HG02885 (cell line): ENCODE results near the gene TMEM171.

Experiments
- ATAC-seq: cut with Tn5 transposase; IDR thresholded peaks from one replicate; pipeline ENCODE4 v1.9.1; 2021; ENCODE audit warnings: mild to moderate bottlenecking; ENCODE audit not compliant: unreplicated experiment, poor library complexity

The TMEM171 gene

DNA sequence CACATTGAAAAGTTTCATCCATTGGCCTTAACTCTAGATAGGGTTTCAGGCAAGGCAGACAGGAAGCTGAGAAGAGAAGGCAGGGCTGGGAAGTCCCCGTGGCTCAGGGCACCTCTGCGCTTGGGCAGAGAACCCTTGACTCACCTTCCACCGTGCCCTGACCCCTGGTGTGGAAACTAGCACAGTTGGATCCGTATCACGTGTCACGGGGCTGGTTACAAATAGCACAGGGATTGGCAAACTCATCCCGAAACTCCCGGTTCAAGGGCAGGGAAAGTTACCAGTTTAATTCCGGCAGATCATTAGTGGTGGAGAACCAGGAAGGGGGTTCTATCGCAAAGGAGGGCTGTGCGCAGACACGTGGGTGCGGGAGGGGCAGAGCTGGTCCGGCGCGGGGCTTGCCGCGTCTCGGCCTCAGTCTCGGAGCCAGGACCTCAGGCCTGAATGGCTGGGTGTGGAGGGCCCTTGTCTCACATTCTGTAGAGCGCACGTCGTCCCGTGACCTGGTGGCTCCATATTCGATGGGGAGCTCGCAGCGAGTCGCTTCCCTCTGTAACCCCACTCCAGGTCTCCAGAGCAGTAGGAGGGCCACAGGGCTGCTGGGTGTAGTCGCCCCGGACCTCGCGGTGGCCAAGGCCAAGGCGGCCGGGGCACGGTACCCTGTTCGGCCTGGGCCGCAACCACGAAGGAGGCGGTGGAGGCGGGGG lies 771 bp upstream of the TMEM171 start:
- no peak for ATAC-seq

DNA sequence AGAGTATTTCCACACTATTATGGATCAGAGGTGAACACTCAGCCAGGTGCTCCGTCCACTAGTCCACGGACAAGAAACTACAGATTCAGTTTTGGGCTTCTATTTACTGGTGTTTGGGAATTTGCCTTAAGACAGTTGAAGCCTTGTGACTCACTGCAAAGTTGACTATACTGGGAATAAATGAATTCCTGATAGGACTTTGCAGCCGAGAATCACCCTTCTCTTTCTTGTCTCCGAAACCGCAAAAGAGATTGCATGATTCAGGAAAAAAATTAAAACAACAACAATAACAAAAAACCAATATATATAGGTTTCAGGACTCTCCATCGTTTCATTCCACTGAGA lies 716 bp downstream of the TMEM171 start:
- ATAC-seq = no peak

DNA sequence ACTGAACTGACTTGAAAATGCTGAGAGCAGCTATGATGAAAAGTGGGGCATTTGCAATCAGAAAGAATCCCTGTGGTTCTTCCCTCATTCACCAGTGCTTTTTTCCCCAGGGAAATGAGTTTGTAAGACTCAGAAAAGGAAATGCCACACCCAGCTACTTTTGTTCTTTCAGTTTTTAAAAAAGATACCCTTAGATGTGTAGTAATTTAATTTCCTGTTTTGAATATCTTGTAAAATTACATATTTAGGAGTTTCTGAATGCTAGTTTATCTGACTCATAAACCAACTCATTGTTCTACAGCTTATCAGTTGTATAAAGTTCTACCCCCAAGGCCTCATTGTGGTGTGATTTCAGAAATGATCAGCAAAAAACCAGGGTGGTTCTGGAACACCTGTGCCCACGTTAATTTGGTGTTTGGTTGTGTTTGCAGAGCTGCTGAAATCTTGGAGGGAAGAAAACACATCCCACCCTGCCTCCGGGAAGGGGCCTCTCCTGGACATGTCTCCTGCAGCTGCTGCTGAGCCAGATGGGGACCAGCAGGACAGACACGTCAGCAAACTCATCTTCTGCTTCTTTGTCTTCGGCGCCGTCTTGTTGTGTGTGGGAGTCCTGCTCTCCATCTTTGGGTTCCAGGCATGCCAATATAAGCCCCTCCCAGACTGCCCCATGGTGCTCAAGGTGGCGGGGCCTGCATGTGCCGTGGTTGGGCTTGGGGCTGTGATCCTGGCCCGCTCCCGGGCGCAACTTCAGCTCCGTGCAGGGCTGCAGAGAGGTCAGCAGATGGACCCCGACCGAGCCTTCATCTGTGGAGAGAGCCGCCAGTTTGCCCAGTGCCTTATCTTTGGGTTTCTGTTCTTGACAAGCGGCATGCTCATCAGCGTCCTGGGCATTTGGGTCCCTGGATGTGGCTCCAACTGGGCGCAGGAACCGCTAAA lies 2.8 kb downstream of the TMEM171 start:
- ATAC-seq = no peak

DNA sequence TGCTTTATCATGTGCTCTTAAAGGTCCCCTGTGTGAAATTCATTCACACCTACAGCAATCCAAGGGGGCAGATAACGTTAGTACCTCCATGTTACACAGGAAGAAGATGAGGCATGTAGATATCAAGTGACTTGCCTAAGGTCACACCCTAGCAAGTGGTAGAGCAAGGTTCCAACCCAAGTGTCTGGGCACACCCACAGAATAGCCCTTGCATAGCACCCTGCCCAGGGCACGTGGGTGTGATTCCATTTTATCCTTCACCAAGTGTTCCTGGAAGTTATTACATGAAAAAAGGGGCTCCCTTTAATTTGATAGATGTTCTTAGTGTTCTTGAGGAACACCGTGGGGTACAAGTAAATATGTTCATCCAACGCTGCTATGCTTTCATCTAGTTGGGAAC lies 4.9 kb downstream of the TMEM171 start:
- no peak for ATAC-seq

DNA sequence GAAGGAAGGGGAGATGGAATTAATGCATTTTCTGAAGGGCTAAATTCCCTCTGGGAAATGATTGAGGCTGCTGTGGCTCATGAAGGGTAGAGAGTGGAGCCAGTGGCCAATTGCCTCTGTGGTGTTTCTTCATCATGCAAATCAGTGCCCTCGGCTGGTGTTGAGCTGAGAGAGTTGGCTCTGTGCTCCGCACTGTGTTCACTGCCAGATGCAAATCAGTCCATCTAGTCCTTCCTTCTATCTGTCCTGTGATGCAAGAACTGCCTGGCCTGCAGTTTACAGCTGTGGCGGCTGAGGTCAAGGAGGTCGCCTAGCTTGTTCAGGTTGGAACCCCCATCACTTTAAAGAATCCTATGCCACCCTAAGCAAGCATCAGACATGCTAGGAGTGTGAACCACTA lies 6.0 kb downstream of the TMEM171 start:
- ATAC-seq = no peak

DNA sequence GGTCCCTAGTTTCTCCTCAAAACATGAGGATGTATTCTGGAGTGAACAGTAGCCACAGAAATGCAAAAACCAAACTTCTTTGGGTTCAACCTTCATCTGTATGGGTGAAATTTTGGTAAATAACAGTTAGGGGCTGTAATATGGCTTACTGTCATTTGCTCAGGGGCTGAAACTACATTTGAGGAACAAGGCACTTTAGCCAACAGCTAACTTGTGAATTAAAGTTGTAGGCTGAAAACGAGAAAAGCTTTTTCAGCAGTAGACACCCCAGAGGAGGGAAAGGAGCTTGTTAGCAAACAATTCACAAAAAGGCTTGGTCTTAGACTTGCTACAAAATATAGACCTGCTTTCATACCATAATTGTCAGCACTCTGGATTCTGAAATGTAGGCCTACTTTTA lies 6.6 kb downstream of the TMEM171 start:
- no peak for ATAC-seq

DNA sequence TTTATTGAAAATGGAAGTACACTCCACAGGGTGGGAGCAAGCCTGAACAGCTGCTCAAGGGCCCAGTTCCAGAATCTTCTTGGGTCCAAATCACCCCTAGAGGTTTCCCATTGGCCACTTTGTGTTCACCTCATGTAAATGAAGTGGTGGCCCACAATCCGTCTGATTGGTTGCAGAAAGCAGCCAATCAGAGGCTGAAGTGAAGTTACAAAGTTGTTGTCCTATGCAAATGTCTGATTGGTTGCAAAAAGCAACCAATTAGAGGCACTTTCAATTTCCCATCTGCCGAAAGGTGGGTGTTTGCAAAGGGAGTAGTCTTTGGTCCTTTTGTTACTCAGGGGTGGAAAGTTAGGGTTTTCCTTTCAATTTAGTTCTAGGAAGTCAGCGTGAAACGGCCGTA lies 8.8 kb downstream of the TMEM171 start:
- no peak for ATAC-seq

DNA sequence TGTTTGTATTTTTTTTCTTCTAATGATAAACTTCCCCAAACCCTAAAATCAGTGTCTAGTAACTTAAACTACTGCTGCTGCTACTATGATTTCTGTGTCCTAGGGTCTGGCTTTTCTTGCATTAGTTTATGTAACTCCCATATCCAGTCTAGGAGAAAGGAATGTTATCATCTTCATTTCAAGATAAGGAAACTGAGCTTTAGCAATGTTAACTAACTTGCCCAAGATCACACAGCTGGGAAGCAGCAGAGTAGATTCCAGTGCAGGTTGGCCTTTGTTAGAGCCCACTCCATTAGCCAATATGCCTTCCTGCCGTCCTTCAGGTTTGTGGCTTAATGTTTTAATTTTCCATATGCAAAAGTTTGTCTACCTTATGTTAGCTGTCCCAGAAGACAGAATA lies 10.4 kb downstream of the TMEM171 start:
- ATAC-seq = no peak

DNA sequence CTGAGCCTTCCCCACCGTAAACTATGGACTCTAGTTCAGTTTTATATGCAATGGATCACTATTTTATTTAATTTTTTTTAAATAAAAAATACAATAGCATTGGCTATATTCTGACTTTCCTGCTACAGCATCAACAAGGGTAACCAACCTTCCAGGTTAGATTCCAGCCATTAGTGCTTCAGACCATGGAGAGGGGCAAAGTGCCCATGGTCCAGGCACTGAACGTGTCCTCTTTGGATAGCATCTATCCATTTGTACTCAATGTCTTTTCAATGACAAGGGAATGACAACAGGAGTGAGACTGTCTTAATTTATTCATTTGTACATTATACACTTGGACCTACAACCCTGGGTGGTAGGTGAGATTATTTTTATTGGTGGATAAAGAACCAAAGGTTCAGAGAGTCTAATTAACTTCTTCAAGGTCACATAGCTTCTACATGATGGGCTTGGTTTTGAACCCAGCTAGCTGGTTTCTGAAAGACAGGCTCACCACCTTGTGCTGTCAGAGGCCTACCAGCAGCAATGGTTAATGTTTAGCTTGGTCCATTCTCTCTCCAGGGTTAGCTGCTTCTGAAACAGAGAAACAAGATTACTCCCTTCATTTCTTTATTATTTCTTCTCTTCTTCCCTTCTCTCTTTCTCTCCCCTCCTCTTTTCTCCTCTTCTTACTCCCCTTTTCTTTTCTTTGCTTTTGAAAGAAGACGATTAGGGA lies 11.5 kb downstream of the TMEM171 start:
- ATAC-seq = no peak

DNA sequence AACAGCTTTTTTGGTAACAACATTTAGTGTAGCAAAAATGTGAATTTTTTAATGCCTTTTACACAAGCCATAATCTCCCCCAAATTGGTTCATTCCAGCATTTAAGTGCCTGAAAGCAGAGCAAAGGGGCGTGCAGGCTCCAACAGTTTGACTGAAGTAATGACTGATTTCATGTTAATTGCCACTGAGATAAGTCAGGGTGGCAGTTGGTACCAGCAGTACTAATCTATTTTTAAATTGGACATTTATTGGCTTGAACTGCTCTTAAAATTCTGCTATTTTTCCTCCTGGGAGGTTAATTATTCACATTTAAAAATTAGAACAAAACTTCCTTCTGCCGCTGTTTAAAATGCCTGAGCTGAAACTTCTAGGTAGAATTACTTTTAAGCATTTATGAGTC lies 12.4 kb downstream of the TMEM171 start:
- no peak for ATAC-seq

DNA sequence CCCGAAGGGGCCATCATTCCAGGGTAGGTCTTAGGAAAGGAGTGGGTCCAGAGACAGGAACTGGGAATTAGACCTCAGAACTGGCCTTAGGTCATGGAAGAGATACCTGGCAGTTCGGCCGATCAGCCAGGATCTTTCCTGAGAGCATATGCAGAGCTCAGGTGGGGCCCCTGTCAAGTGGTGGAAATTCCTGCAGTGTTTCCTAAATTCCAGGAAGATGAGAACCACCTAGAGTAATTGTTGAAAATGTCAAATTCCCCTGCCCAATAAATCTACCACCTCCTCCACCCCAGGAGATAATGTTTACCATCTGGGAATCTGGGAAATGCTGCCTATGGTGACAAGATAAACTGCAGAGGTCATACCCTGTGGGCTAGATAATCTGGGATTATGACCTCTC lies 14.6 kb downstream of the TMEM171 start:
- no peak for ATAC-seq

DNA sequence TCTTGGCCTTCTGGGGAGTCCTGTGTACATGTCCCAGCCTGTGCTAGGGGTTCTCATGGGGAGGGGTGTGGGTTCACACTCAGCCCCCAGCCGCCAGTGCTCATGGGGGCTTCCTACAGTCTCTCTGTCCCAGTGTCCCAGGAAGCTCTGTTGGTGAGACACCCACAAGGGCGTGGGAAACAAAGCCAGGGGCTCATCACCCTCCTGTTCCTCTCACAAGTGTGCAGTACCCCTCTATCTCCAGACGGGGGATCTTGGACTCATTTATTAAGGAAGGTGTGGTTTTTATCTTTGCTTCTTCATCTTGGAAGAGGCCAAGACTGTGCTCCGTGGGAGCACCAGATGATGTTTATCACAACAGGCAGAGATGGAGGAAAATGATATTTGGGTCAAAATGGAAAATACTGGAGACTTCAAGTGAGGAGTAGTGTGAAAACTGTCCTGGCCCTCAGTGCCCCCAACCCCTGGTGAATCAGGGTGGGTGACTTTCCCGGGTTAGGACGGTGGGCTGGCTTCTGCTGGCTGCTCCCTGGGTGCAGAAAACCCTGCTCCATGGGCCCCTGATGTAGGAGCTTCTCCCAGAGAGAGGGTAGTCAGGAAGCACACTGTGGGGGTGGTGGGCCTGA lies 15.2 kb downstream of the TMEM171 start:
- no peak for ATAC-seq

DNA sequence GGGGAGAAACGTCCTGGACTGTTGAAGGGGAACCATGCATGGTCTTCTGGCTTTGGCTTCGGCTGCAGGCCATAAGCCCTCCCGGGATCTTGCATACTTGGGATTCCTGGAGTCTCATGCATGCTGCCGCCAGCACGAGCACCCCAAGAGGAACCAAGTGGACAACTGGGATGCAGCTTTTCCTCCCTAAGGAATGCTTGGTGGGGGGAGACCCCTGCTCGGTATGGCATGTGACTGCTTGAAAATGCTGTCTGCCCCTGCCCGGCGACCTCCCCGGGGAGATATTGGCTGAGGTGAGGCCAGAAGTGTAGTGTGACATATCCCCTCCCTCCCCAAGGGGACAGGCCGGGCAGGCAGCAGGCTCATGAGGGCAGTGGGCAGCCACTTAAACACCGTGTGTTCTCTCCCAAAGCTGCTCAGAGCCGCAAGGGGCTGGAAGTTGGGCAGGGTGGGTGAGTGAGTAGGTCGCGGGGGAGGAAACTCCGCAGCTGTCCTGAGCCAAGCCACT lies 15.7 kb downstream of the TMEM171 start:
- no peak for ATAC-seq

DNA sequence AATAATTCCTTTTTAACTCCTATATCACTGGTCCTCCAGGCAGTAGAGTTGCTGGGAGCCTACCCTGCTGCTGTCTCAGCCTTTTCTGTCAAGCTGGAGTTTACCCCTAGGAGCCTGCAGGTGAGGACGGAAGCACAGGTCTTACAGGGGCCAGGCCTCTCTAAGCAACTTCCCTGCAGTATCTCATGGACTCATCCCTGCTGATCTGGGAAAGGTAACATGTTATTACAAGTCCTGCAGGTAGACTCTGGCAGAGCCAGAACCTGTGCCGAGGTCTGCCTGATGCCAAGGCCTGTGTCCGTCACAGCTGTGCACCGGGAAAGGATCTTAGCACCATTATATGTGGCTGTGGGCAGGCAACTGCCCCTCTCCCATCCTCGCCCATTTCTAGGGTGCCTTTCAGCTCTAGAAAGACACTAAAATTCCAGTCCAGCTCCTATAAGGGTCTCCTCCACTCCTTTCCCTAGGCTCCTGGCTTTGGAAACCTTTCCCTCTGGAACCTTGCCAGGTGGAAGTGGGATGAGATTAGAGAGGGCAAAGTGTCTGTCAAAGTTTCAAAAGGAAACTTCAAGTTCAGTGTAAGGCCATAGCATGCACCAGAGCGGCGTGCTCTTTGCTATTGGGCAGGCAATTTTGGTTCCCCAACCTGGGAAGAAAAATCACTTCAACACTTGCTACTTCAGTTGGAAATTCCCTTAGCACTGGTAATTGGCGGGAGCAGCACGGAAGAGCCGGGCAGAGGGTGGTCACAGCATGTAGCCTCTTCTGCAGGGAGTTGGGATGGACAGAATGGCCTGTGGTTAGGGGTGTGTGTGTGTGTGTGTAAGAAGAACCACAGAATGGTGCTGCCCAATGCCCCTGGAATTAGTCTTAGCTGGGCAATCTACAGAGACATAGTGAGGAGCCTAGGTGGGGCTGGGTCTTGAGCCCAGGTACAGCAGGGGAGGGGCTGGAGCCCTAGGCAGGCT lies 17.5 kb downstream of the TMEM171 start:
- ATAC-seq = no peak

DNA sequence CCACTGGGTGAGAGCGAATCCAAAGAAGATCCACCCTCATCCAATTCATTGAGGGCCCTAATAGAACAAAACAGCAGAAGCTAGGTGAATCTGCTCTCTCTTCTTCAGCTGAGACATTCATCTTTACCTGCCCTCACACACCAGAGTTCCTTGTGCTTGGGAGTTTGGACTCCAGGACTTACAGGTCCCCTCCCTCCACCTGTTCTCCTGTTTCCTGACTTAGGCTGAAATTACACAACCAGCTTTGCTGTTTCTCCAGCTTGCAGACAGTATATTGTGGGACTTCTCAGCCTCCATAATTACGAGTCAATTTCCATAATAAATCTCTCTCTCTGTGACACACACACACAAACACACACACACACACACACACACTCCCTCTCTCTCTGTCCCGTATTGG lies 19.1 kb downstream of the TMEM171 start:
- no peak for ATAC-seq

DNA sequence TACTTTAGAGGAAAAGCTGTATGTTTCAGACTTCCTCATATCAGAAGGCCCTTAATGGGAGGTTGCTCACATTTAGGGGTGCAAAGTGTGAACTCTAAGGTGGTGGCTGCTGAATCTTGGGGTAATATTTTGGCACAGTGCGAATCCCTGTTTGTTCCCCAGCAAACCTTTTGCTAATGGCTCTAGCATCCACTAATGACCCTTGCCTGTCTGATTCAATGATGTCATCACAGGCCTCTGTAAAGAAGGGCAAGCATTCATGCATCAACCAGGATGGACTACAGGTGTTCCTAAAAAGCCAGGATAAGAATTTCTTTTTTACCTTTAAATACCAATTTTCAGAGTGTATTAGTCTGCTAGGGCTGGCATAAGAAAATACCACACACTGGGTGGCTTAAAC lies 20.4 kb downstream of the TMEM171 start:
- no peak for ATAC-seq

DNA sequence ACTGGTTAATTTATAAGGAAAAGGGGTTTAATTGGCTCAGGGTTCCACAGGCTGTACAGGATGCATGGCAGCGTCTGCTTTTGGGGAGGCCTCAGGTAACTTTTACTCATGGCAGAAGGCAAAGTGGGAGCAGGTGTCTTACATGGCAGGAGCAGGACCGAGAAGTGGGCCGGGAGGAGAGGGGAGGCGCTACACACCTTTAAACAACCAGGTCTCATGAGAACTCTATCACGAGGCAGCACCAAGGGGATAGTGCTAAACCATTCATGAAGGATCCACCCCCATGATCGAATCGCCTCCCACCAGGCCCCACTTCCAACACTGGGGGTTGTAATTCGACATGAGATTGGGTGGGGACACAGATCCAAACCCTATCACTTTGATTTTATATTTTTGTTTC lies 21.7 kb downstream of the TMEM171 start:
- ATAC-seq = no peak

DNA sequence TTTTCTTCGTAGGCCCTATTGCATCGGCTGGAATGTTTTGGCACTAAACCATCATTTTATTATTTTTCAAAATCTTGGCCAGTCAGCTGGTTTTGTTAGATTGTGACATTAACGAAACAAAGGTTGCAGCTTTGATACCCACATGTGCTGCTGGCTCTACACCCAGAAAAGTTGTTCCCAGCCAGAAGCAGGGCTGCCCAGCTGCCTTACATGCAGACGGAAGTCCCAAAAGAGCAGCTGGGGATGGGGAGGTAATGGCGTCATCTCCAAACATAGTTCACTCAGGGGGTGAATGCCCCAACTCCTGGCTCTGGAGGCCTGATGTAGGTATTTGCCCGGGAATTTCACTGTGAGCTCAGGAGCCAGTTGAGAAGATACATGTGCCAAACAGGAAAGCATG lies 23.3 kb downstream of the TMEM171 start:
- no peak for ATAC-seq

DNA sequence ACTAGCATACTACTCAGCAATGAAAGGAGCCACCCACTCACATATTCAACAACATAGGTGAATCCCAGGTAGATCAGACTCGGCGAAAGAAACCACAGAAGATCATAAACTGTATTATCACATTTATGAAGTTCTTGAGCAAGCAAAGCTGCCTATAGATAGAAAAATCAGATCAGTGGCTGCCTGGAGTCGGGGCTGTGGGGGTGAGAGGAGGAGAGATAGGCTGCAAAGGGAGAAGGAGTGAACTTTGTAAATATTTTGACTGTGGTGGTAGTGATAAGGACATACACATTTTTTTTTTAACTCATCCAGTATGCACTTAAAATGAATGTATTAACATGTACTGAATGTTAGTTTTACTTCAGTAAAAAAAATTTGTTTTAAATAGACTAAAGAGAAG lies 29.2 kb downstream of the TMEM171 start:
- ATAC-seq = no peak
